Esophagus squamous epithelium (tissue), 5 donors: ENCODE measurements around the gene STXBP5L. TPM values are rescaled to one million over a fixed set of nuclear protein-coding genes. Genes with fewer than 3 reads are reported as not detected.
"Not testable (repeated sequence)": the region's sequence is repeated elsewhere in the genome, so short reads cannot be mapped to it uniquely, and the experiment has no call there.

ENCODE experiments used
- DNase-seq: peaks from one replicate; lab custom pipeline; 2025; lab: John Stamatoyannopoulos, UW
- H3K27ac ChIP-seq, 4 donors: fragments of 200-600 bp; sonication (generic); one replicate each; pipeline ENCODE4 v1.5.1; 2016 to 2019; ENCODE audit warnings: mild to moderate bottlenecking in 1 of 4
- H3K27me3 ChIP-seq, 4 donors: fragments of 200-600 bp; sonication (generic); 1 replicate in 3 of 4; 2 replicates in 1 of 4; pipeline versions ENCODE4 v1.5.1 to v1.6.0; 2017 to 2021; ENCODE audit warnings: antibody characterized with exemption in 1 of 4
- H3K36me3 ChIP-seq, 3 donors: fragments of 200-600 bp; sonication (generic); one replicate each; pipeline ENCODE4 v1.5.1; 2016 to 2019
- H3K4me1 ChIP-seq, 3 donors: fragments of 200-600 bp; sonication (generic); one replicate each; pipeline ENCODE4 v1.5.1; 2017 to 2019
- H3K4me3 ChIP-seq, 4 donors: fragments of 200-600 bp; sonication (generic); 1 replicate in 3 of 4; 2 replicates in 1 of 4; pipeline ENCODE4 v1.5.1; 2016 to 2019; ENCODE audit warnings: mild to moderate bottlenecking in 2 of 4, moderate library complexity in 1 of 4
- H3K9me3 ChIP-seq, 3 donors: fragments of 200-600 bp; sonication (generic); one replicate each; pipeline ENCODE4 v1.5.1; 2016 to 2019
- CTCF ChIP-seq, 6 experiments: fragments of 450-650 bp in 4 of 6; fragments of 200-600 bp in 2 of 6; sonication (generic) in 2 of 6; IDR thresholded peaks; one replicate each; pipeline ENCODE4 v1.5.1; 2016 to 2019; ENCODE audit warnings: antibody characterized with exemption in 6 of 6, mild to moderate bottlenecking in 4 of 6, moderate library complexity in 4 of 6
- POLR2A ChIP-seq, 4 donors: fragments of 450-650 bp; IDR thresholded peaks; one replicate each; pipeline ENCODE4 v1.6.1; 2017; ENCODE audit warnings: antibody characterized with exemption in 4 of 4, mild to moderate bottlenecking in 4 of 4, moderate library complexity in 3 of 4
- WGBS, 2 donors: methylation state at CpG; one replicate each; pipeline ENCODE4 v1.1.5; 2018; 5-methylcytosine and 5-hydroxymethylcytosine counted together
- intact Hi-C: fragments of 100-400 bp; cut with DNase I; formaldehyde crosslinking; loops from one replicate; pipeline ENCODE4 v1.15.0; 2022
- total RNA-seq, 4 donors: library from RNA; depleted of rRNA; stranded (reverse); fragments of >200 nt; gene quantifications; one replicate each; pipeline ENCODE4 v1.1.0, GENCODE V29; 2016
- donor health status: DM: yes; HTN: yes; CAD: no.

Gene STXBP5L
- total RNA-seq, 4 donors from 2014 or later = 0.04 to 1.9 (median 0.18) TPM; not detected in 1

GRCh38 chr3:121295452-121295851 lies 387.4 kb downstream of the STXBP5L start:
- 68 to 69% methylated on average over 3 of the region's 3 CpGs for WGBS, 2 donors
- Histone ChIP-seq H3K9me3 (no peaks in the 10 kb centered on the region), H3K36me3 (no peaks in the 10 kb centered on the region), H3K4me3 (no peak overlapping the region), H3K4me1 (no peaks in the 10 kb centered on the region), H3K27me3 (no peaks in the 10 kb centered on the region), H3K27ac (no peak overlapping the region)
- intact Hi-C loops = no loop called here
- DNase-seq = no peak
- TF ChIP-seq CTCF (IDR thresholded peaks at IDR 0.05) (no peak), POLR2A (IDR thresholded peaks at IDR 0.05) (no peak)

- Histone ChIP-seq H3K4me3 (no peak overlapping the region), H3K27me3 (no peaks in the 10 kb centered on the region), H3K36me3 (no peaks in the 10 kb centered on the region), H3K27ac (no peak overlapping the region), H3K4me1 (no peaks in the 10 kb centered on the region), H3K9me3 (no peaks in the 10 kb centered on the region)
- intact Hi-C loops = no loop called here
- TF ChIP-seq POLR2A (IDR thresholded peaks at IDR 0.05) (no peak), CTCF (IDR thresholded peaks at IDR 0.05) (no peak)
- DNase-seq = no peak
Observed at GRCh38 chr3:121295979-121296378, 388.0 kb downstream of the STXBP5L start.

- Histone ChIP-seq H3K9me3 (no peaks in the 10 kb centered on the region), H3K27me3 (no peaks in the 10 kb centered on the region), H3K27ac (no peak overlapping the region), H3K36me3 (no peaks in the 10 kb centered on the region), H3K4me3 (no peak overlapping the region), H3K4me1 (no peaks in the 10 kb centered on the region)
- TF ChIP-seq CTCF (IDR thresholded peaks at IDR 0.05) (no peak), POLR2A (IDR thresholded peaks at IDR 0.05) (no peak)
- intact Hi-C loops = no loop called here
- no peak for DNase-seq
Observed at GRCh38 chr3:121324320-121324719, 416.3 kb downstream of the STXBP5L start.

GRCh38 chr3:121330118-121330517 lies 422.1 kb downstream of the STXBP5L start:
- no peaks in the 10 kb centered on the region for H3K27me3 ChIP-seq
- TF ChIP-seq POLR2A (IDR thresholded peaks at IDR 0.05) = no peak
- no peak for TF ChIP-seq CTCF (IDR thresholded peaks at IDR 0.05)
- intact Hi-C loops = no loop called here
- H3K9me3 ChIP-seq = no peaks in the 10 kb centered on the region
- WGBS, 2 donors = 80 to 86% methylated on average over 1 of the region's 1 CpG
- no peak for DNase-seq
- H3K4me1 ChIP-seq = no peaks in the 10 kb centered on the region
- H3K4me3 ChIP-seq = no peak overlapping the region
- H3K27ac ChIP-seq = no peak overlapping the region
- no peaks in the 10 kb centered on the region for H3K36me3 ChIP-seq

- 73 to 100% methylated on average over 2 to 4 of the region's 4 CpGs for WGBS, 2 donors
- intact Hi-C loops = no loop called here
Observed at GRCh38 chr3:121330634-121331033, 422.6 kb downstream of the STXBP5L start.

GRCh38 chr3:121355960-121356359 lies 448.0 kb downstream of the STXBP5L start:
- WGBS, 2 donors = 43 to 68% methylated on average over 1 to 2 of the region's 5 CpGs
- H3K27me3 ChIP-seq, DNase-seq, H3K27ac ChIP-seq, intact Hi-C loops, H3K4me3 ChIP-seq, H3K9me3 ChIP-seq, H3K4me1 ChIP-seq, H3K36me3 ChIP-seq: not testable (repeated sequence)

More at GRCh38 chr3:121330634-121331033, 422.6 kb downstream of the STXBP5L start:
- Histone ChIP-seq H3K27ac (no peak overlapping the region), H3K36me3 (no peaks in the 10 kb centered on the region), H3K9me3 (no peaks in the 10 kb centered on the region), H3K4me1 (no peaks in the 10 kb centered on the region), H3K27me3 (no peaks in the 10 kb centered on the region), H3K4me3 (no peak overlapping the region)
- TF ChIP-seq CTCF (IDR thresholded peaks at IDR 0.05) (no peak), POLR2A (IDR thresholded peaks at IDR 0.05) (no peak)
- DNase-seq = no peak
